MCF 10A (cell line): Measurements from ENCODE around the gene ISCU. TPM values are rescaled to one million over a fixed set of nuclear protein-coding genes. Genes with fewer than 3 reads are reported as not detected.

Experiments
- BruUV-seq: library from RNA; stranded (reverse); fragments of 400-500 nt; replicated peaks from 2 replicates; lab custom pipeline; 2021; lab: Mats Ljungman, UMichigan
- CTCF ChIA-PET: fragments of 300-600 bp; sonication (Branson Sonifier 250); formaldehyde crosslinking; extraction: SDS; loops from one replicate; lab custom pipeline; 2021; ENCODE audit warnings: antibody characterized with exemption, inconsistent platforms; lab: Yijun Ruan, JAX
- POLR2A ChIA-PET: fragments of 300-600, 350-650 bp; sonication (Branson Sonifier 250); formaldehyde crosslinking; extraction: SDS; loops from one replicate; lab custom pipeline; 2020; ENCODE audit warnings: antibody characterized with exemption, inconsistent platforms; lab: Yijun Ruan, JAX
- DNase-seq: peaks from one replicate; pipeline ENCODE4 v3.0.0-alpha.2; 2018; ENCODE audit not compliant: unreplicated experiment
- H3K27ac Mint-ChIP-seq: one replicate; pipeline ENCODE4 v1.8.0; 2022; ENCODE audit warnings: mild to moderate bottlenecking, low read depth, mixed read lengths; ENCODE audit not compliant: unreplicated experiment
- H3K27me3 Mint-ChIP-seq: one replicate; pipeline ENCODE4 v1.8.0; 2022; ENCODE audit warnings: mixed read lengths; ENCODE audit not compliant: insufficient read depth, unreplicated experiment
- H3K36me3 Mint-ChIP-seq: one replicate; pipeline ENCODE4 v1.8.0; 2022; ENCODE audit warnings: mild to moderate bottlenecking, moderate library complexity, mixed read lengths; ENCODE audit not compliant: insufficient read depth, unreplicated experiment
- H3K4me1 Mint-ChIP-seq: one replicate; pipeline ENCODE4 v1.8.0; 2022; ENCODE audit warnings: mixed read lengths; ENCODE audit not compliant: insufficient read depth, unreplicated experiment
- H3K4me3 Mint-ChIP-seq: one replicate; pipeline ENCODE4 v1.8.0; 2022; ENCODE audit warnings: mild to moderate bottlenecking, moderate library complexity, mixed read lengths; ENCODE audit not compliant: unreplicated experiment
- H3K9me3 Mint-ChIP-seq: one replicate; pipeline ENCODE4 v1.8.0; 2022; ENCODE audit warnings: mixed read lengths; ENCODE audit not compliant: unreplicated experiment
- intact Hi-C: fragments of 100-400 bp; cut with micrococcal nuclease; formaldehyde crosslinking; loops from 2 replicates; pipeline ENCODE4 v1.14.1; 2022
- total RNA-seq: library from RNA; stranded (reverse); gene quantifications from 2 replicates; pipeline ENCODE4 v1.2.3, GENCODE V29; 2022
- TF ChIP-seq, protein P1 (sequence below): fragments of 200-600 bp; IDR thresholded peaks from one replicate; pipeline ENCODE4 v1.8.0; 2022; ENCODE audit warnings: antibody characterized with exemption, mild to moderate bottlenecking; ENCODE audit not compliant: unreplicated experiment

Gene ISCU
- total RNA-seq, 1 experiment from 2014 or later: 115 TPM

DNA sequence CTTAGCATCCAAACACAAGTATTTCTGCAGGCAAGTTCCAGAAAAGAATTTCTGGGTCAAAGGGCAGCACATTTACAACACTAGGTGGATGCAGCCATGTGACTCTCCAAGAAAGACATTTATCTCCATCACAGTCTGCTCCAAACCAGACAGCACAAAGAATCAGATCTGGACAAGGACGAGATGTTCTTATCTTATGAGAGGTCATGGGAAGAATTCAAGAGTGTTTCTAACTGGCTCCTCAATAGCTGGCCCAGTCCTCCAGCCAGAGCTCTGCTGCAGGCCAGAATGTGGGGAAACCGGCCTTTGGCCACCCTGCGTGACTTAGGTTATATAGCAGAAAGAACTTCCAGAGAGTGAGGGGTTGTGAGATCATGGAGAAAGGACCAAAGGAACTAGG, 18.1 kb downstream of the ISCU start:
- Mint-ChIP-seq H3K4me1 (no peaks in the 10 kb centered on the region), H3K27me3 (peaks cover 11% of the 10 kb centered on the region)
- DNase-seq: no peak

DNA sequence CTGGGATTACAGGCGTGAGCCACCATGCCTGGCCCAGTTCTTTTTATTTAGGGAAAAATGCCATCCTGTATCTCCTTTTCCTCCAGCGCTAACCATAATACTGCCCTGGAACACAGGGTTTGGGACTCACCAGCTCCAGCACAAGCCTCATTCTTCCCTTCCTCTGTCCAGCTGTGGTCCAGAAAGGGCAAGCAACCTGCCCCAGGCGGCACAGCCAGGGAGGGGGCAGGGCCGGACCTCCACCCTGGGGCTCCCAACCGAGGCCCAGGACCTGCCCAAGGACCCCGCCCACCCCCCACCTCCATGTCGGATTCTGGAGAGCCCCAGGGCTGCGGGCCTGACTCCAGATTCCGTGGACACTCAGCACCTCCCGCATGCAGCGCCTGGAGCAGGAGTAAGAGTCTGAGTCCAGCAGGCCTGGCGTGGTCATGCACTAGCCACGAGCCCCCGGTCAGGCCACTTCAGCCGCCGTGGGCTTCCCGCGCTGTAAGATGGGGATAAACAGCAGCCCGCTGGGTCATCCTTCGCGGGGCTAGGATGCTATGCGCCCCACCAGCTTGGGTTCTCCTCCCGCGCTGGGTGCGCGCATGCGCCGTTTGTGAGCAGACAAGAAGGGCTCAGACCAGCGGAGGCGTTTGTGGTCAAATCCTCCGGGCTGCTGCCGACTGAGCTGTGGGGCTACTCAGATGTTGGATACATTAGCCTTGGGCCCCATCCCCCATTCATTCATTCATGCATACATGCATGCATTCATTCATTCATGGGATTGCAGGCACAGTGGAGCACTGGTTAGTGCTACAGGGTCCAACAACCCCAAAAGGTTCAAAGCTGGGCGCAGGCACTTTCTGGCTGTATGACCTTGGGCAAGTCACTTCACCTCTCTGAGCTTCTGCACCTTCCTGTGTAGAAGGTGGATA, 19.2 kb downstream of the ISCU start:
- H3K36me3 Mint-ChIP-seq: no peaks in the 10 kb centered on the region
- TF ChIP-seq, protein P1, sequence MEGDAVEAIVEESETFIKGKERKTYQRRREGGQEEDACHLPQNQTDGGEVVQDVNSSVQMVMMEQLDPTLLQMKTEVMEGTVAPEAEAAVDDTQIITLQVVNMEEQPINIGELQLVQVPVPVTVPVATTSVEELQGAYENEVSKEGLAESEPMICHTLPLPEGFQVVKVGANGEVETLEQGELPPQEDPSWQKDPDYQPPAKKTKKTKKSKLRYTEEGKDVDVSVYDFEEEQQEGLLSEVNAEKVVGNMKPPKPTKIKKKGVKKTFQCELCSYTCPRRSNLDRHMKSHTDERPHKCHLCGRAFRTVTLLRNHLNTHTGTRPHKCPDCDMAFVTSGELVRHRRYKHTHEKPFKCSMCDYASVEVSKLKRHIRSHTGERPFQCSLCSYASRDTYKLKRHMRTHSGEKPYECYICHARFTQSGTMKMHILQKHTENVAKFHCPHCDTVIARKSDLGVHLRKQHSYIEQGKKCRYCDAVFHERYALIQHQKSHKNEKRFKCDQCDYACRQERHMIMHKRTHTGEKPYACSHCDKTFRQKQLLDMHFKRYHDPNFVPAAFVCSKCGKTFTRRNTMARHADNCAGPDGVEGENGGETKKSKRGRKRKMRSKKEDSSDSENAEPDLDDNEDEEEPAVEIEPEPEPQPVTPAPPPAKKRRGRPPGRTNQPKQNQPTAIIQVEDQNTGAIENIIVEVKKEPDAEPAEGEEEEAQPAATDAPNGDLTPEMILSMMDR: no peak
- H3K27me3 Mint-ChIP-seq: peaks cover 11% of the 10 kb centered on the region
- POLR2A ChIA-PET: no interaction called here
- no peak overlapping the region for H3K27ac Mint-ChIP-seq
- peaks cover 10% of the 10 kb centered on the region for H3K9me3 Mint-ChIP-seq
- CTCF ChIA-PET: interaction anchor here (1.0 to 1.5 kb wide), 3 partner anchors 9 to 37 kb away, joined by 3 to 13 read pairs (median 4); no protein-coding TSS in a partner anchor
- H3K4me1 Mint-ChIP-seq: no peaks in the 10 kb centered on the region
- H3K4me3 Mint-ChIP-seq: no peak overlapping the region
- BruUV-seq: no TSS peak
- intact Hi-C loops: no loop called here
- no peak for DNase-seq

More for the DNA sequence above, 18.1 kb downstream of the ISCU start:
- CTCF ChIA-PET: interaction anchor here (1.3 kb wide), 1 partner anchor 35 kb away, joined by 4 read pairs; no protein-coding TSS in a partner anchor
- POLR2A ChIA-PET: no interaction called here
- BruUV-seq: no TSS peak
- intact Hi-C loops: no loop called here
- Mint-ChIP-seq H3K9me3 (peaks cover 10% of the 10 kb centered on the region), H3K27ac (no peak overlapping the region), H3K36me3 (no peaks in the 10 kb centered on the region), H3K4me3 (no peak overlapping the region)
- TF ChIP-seq, protein P1: no peak

DNA sequence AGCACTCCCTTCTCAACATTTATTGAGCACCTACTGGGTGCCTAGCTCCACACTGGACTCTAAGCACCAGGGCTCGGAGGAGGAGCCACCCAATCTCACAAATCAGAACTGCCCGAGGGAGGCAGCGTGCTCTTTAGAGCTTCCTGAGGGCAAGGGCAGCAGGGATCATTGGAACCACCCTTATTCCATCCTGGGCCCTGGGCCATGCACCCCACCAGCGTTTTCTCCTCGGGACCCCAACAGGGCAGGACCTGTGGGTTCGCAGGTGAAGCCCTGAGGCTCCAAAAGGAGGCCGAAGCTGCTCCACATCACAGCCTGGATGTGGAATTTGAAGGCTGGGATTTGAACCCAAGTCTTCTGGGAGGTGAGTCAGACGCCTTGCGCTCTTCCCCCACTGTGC, 20.1 kb downstream of the ISCU start:
- Mint-ChIP-seq H3K27ac (no peak overlapping the region), H3K36me3 (no peaks in the 10 kb centered on the region), H3K27me3 (peaks cover 11% of the 10 kb centered on the region), H3K4me3 (no peak overlapping the region), H3K9me3 (peaks cover 10% of the 10 kb centered on the region), H3K4me1 (no peaks in the 10 kb centered on the region)
- CTCF ChIA-PET: interaction anchor here (1.3 to 1.5 kb wide), 2 partner anchors 18 to 36 kb away, joined by 4 to 13 read pairs; no protein-coding TSS in a partner anchor
- intact Hi-C loops: no loop called here
- BruUV-seq: no TSS peak
- TF ChIP-seq, protein P1: no peak
- POLR2A ChIA-PET: interaction anchor here (0.5 kb wide), 1 partner anchor 17 kb away, joined by 4 read pairs; no protein-coding TSS in a partner anchor
- DNase-seq: no peak
